ENCODE data around the gene STOM. TPM values are rescaled to one million over a fixed set of nuclear protein-coding genes. Genes with fewer than 3 reads are reported as not detected.

The STOM gene
- total RNA-seq, 1 donor: 114 TPM

- Histone ChIP-seq H3K4me3 (ENCODE audit: insufficient read depth, low read length) (no peak overlapping the region), H3K36me3 (ENCODE audit: insufficient read depth, low read length) (peaks cover 47% of the 10 kb centered on the region), H3K27ac (ENCODE audit: low read depth, low read length) (no peak overlapping the region), H4K20me1 (ENCODE audit: insufficient read depth, low read length) (peaks cover 24% of the 10 kb centered on the region), H3K9me3 (ENCODE audit: low read depth, low read length) (no peaks in the 10 kb centered on the region), H3K27me3 (ENCODE audit: insufficient read depth, low read length) (no peaks in the 10 kb centered on the region), H3K4me2 (ENCODE audit: insufficient read depth, low read length) (no peak overlapping the region), H3K4me1 (ENCODE audit: insufficient read depth, low read length) (peaks cover 16% of the 10 kb centered on the region), H3K79me2 (ENCODE audit: insufficient read depth, low read length) (peaks cover 26% of the 10 kb centered on the region), H2AFZ (ENCODE audit: low read length) (no peak overlapping the region)
- TF ChIP-seq CTCF (IDR thresholded peaks at IDR 0.05; ENCODE audit: extremely low read depth, low read depth, low read length): no peak
- DNase-seq (ENCODE audit: insufficient read length, low spot score, missing footprints): no peak
Observed at GRCh38 chr9:121303456-121304451, 66.3 kb downstream of the STOM start.

DNA sequence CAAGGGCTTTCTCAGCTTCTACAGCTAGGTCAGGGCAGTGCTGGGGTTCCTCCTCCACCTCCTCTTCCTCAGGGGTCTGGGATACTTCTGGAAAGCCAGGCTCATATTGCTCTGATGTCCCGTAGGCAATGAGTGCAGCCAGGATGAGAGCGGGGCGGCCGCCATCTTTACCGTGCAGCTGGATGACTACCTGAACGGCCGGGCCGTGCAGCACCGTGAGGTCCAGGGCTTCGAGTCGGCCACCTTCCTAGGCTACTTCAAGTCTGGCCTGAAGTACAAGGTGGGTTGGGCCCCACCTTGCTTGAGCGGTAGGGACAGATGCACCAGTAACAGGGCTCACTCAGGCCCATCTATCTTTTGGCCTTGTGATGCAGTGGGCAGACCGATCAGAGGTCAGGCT lies 67.3 kb downstream of the STOM start:
- peaks cover 43% of the 10 kb centered on the region for H3K36me3 ChIP-seq (ENCODE audit: insufficient read depth, low read length)
- H3K4me3 ChIP-seq (ENCODE audit: insufficient read depth, low read length): no peak overlapping the region
- H2AFZ ChIP-seq (ENCODE audit: low read length): no peak overlapping the region
- H3K27ac ChIP-seq (ENCODE audit: low read depth, low read length): no peak overlapping the region
- peaks cover 29% of the 10 kb centered on the region for H3K79me2 ChIP-seq (ENCODE audit: insufficient read depth, low read length)
- H3K27me3 ChIP-seq (ENCODE audit: insufficient read depth, low read length): no peaks in the 10 kb centered on the region
- H3K4me1 ChIP-seq (ENCODE audit: insufficient read depth, low read length): peaks cover 24% of the 10 kb centered on the region
- no peak overlapping the region for H3K4me2 ChIP-seq (ENCODE audit: insufficient read depth, low read length)
- peaks cover 24% of the 10 kb centered on the region for H4K20me1 ChIP-seq (ENCODE audit: insufficient read depth, low read length)
- TF ChIP-seq CTCF (IDR thresholded peaks at IDR 0.05; ENCODE audit: extremely low read depth, low read depth, low read length): no peak
- no peaks in the 10 kb centered on the region for H3K9me3 ChIP-seq (ENCODE audit: low read depth, low read length)
- no peak for DNase-seq (ENCODE audit: insufficient read length, low spot score, missing footprints)

DNA sequence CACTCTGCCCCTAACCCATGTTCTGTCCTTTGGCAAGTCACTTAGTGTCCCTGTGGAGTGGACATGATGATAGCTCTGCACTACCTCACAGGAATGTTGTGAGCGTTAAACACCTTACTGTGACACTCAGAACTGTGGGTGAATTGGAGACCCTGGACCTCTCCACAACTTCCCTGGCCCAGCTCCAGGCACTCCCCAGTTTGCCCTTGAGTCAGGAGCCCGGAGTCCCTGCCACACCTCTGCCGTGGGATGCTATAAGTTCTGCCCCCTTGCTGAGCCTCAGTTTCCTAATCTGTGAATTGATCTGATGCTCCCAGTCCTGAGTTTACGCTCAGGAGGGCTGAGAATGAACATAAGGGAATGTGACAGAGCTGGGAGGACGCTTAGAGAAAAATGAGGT lies 67.7 kb downstream of the STOM start:
- Histone ChIP-seq H3K27ac (ENCODE audit: low read depth, low read length) (no peak overlapping the region), H3K79me2 (ENCODE audit: insufficient read depth, low read length) (peaks cover 33% of the 10 kb centered on the region), H3K9me3 (ENCODE audit: low read depth, low read length) (no peaks in the 10 kb centered on the region), H3K4me3 (ENCODE audit: insufficient read depth, low read length) (no peak overlapping the region), H3K4me1 (ENCODE audit: insufficient read depth, low read length) (peaks cover 24% of the 10 kb centered on the region), H4K20me1 (ENCODE audit: insufficient read depth, low read length) (peaks cover 24% of the 10 kb centered on the region), H3K36me3 (ENCODE audit: insufficient read depth, low read length) (peaks cover 39% of the 10 kb centered on the region), H3K4me2 (ENCODE audit: insufficient read depth, low read length) (no peak overlapping the region), H3K27me3 (ENCODE audit: insufficient read depth, low read length) (no peaks in the 10 kb centered on the region), H2AFZ (ENCODE audit: low read length) (no peak overlapping the region)
- no peak for TF ChIP-seq CTCF (IDR thresholded peaks at IDR 0.05; ENCODE audit: extremely low read depth, low read depth, low read length)
- no peak for DNase-seq (ENCODE audit: insufficient read length, low spot score, missing footprints)

DNA sequence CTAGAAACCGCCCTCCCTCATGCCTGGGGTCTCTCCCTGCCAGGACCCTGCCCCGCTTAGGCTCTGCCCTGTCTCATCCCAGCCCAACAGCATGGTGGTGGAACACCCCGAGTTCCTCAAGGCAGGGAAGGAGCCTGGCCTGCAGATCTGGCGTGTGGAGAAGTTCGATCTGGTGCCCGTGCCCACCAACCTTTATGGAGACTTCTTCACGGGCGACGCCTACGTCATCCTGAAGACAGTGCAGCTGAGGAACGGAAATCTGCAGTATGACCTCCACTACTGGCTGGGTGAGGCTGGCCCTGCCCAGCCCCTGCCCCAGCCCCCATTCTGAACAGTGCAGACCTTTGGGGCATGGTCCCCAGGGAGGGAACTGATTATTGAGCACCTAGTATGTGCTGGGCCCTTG lies 68.2 kb downstream of the STOM start:
- Histone ChIP-seq H3K4me1 (ENCODE audit: insufficient read depth, low read length) (peaks cover 24% of the 10 kb centered on the region), H4K20me1 (ENCODE audit: insufficient read depth, low read length) (peaks cover 24% of the 10 kb centered on the region), H3K79me2 (ENCODE audit: insufficient read depth, low read length) (peaks cover 35% of the 10 kb centered on the region), H3K9me3 (ENCODE audit: low read depth, low read length) (no peaks in the 10 kb centered on the region), H3K27me3 (ENCODE audit: insufficient read depth, low read length) (no peaks in the 10 kb centered on the region), H2AFZ (ENCODE audit: low read length) (no peak overlapping the region), H3K27ac (ENCODE audit: low read depth, low read length) (no peak overlapping the region), H3K4me2 (ENCODE audit: insufficient read depth, low read length) (no peak overlapping the region), H3K4me3 (ENCODE audit: insufficient read depth, low read length) (no peak overlapping the region), H3K36me3 (ENCODE audit: insufficient read depth, low read length) (peaks cover 39% of the 10 kb centered on the region)
- no peak for DNase-seq (ENCODE audit: insufficient read length, low spot score, missing footprints)
- no peak for TF ChIP-seq CTCF (IDR thresholded peaks at IDR 0.05; ENCODE audit: extremely low read depth, low read depth, low read length)
